ENCODE data around the gene GFER. TPM values are rescaled to one million over a fixed set of nuclear protein-coding genes. Genes with fewer than 3 reads are reported as not detected.
A peak's percentile ranks its signal among the peaks of the same experiment; 100 is the strongest.

Gene GFER
- total and polyA plus RNA-seq, 9 of the 15 experiments (the other 6 are each of a cell fraction or from before 2014, with no cell fraction given) = 4.3 to 53.7 (median 19.8) TPM

DNA sequence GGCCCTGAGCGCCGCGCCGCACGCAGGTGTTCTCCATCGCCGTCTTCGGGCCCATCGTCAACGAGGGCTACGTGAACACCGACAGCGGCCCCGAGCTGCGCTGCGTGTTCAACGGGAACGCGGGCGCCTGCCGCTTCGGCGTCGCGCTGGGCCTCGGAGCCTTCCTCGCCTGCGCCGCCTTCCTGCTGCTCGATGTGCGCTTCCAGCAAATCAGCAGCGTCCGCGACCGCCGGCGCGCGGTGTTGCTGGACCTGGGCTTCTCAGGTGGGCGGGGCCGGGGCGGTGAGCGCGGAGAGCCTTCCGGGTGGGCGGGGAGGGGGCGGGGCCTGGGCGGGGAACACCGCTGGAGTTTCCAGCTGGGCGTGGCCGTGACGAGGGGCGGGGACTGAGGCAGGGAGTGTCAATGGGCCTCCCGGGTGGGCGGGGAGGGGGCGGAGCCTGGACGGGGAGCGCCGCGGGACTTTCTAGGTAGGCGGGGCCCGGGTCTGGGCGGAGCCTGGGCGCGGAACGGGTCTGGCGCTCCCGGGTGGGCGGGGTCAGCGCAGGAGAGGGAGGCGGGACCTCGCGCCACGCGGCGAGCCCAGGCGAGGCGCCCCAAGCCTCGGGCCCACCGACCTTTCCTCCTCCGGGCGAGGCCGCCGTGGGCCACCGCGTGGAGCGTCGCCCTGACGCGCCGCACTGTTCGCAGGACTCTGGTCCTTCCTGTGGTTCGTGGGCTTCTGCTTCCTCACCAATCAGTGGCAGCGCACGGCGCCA is 8.1 kb downstream of the GFER start (continued):
- no peak for TF ChIP-seq MIER1 (IDR thresholded peaks at IDR 0.05; ENCODE audit: low read depth)
- TF ChIP-seq ASH1L (IDR thresholded peaks at IDR 0.05; ENCODE audit: borderline replicate concordance, low read depth, partially characterized antibody) = no peak
- TF ChIP-seq MECOM (CRISPR knock-in tag; IDR thresholded peaks at IDR 0.05) = no peak
- TF ChIP-seq ZNF174 (CRISPR knock-in tag; IDR thresholded peaks at IDR 0.05) = no peak
- TF ChIP-seq KLF13 (tag; IDR thresholded peaks at IDR 0.05; ENCODE audit: borderline replicate concordance, low read depth) = peak; percentile 55; the same call in 1 of the 2 replicates
- TF ChIP-seq SIRT6 (IDR thresholded peaks at IDR 0.05; ENCODE audit: low read depth, low read length) = no peak
- no peak for TF ChIP-seq ZNF764 (CRISPR knock-in tag; IDR thresholded peaks at IDR 0.05; ENCODE audit: low read depth)
- no peak; the same call in 1 of the 2 replicates for TF ChIP-seq TCF3 (CRISPR knock-in tag; IDR thresholded peaks at IDR 0.05)
- no peak for TF ChIP-seq FOXP1 (CRISPR knock-in tag; IDR thresholded peaks at IDR 0.05)
- peak; percentile 25 for TF ChIP-seq TAF1 (IDR thresholded peaks at IDR 0.05; ENCODE audit: control insufficient read depth, extremely low read depth, insufficient read depth, low read length, severe bottlenecking)
- TF ChIP-seq TOE1 (IDR thresholded peaks at IDR 0.05; ENCODE audit: borderline replicate concordance) = no peak
- 0 out of 2 replicates have a peak, but pooled peaks have one; percentile 89 for TF ChIP-seq TOE1 (CRISPR knock-in tag; IDR thresholded peaks at IDR 0.05; ENCODE audit: borderline replicate concordance, low read depth)
- no peak for TF ChIP-seq ZFP30 (CRISPR knock-in tag; IDR thresholded peaks at IDR 0.05; ENCODE audit: borderline replicate concordance)
- TF ChIP-seq, protein P1, sequence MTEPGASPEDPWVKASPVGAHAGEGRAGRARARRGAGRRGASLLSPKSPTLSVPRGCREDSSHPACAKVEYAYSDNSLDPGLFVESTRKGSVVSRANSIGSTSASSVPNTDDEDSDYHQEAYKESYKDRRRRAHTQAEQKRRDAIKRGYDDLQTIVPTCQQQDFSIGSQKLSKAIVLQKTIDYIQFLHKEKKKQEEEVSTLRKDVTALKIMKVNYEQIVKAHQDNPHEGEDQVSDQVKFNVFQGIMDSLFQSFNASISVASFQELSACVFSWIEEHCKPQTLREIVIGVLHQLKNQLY (CRISPR knock-in tag; conservative IDR thresholded peaks at IDR 0.05) = no peak
- peak; percentile 84; the same call in 1 of the 2 replicates for TF ChIP-seq EP400 (IDR thresholded peaks at IDR 0.05)
- TF ChIP-seq, protein P2, sequence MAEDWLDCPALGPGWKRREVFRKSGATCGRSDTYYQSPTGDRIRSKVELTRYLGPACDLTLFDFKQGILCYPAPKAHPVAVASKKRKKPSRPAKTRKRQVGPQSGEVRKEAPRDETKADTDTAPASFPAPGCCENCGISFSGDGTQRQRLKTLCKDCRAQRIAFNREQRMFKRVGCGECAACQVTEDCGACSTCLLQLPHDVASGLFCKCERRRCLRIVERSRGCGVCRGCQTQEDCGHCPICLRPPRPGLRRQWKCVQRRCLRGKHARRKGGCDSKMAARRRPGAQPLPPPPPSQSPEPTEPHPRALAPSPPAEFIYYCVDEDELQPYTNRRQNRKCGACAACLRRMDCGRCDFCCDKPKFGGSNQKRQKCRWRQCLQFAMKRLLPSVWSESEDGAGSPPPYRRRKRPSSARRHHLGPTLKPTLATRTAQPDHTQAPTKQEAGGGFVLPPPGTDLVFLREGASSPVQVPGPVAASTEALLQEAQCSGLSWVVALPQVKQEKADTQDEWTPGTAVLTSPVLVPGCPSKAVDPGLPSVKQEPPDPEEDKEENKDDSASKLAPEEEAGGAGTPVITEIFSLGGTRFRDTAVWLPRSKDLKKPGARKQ (CRISPR knock-in tag; IDR thresholded peaks at IDR 0.05) = peak; percentile 97
- TF ChIP-seq, protein P3, sequence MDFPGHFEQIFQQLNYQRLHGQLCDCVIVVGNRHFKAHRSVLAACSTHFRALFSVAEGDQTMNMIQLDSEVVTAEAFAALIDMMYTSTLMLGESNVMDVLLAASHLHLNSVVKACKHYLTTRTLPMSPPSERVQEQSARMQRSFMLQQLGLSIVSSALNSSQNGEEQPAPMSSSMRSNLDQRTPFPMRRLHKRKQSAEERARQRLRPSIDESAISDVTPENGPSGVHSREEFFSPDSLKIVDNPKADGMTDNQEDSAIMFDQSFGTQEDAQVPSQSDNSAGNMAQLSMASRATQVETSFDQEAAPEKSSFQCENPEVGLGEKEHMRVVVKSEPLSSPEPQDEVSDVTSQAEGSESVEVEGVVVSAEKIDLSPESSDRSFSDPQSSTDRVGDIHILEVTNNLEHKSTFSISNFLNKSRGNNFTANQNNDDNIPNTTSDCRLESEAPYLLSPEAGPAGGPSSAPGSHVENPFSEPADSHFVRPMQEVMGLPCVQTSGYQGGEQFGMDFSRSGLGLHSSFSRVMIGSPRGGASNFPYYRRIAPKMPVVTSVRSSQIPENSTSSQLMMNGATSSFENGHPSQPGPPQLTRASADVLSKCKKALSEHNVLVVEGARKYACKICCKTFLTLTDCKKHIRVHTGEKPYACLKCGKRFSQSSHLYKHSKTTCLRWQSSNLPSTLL (IDR thresholded peaks at IDR 0.05) = no peak
- peak; percentile 76; the same call in 1 of the 2 replicates for TF ChIP-seq ZNF224 (CRISPR knock-in tag; IDR thresholded peaks at IDR 0.05)
- no peak for TF ChIP-seq FOXJ2 (tag; IDR thresholded peaks at IDR 0.05)
- no peak for TF ChIP-seq RBM14 (IDR thresholded peaks at IDR 0.05; ENCODE audit: borderline replicate concordance, insufficient read depth, low read depth, low read length)
- peak; percentile 43 for TF ChIP-seq SOX6 (IDR thresholded peaks at IDR 0.05)
- no peak for TF ChIP-seq POLR3G (IDR thresholded peaks at IDR 0.05; ENCODE audit: extremely low read depth, insufficient read length, insufficient replicate concordance)
